ENCODE data around the gene ZNF222. TPM values are rescaled to one million over a fixed set of nuclear protein-coding genes. Genes with fewer than 3 reads are reported as not detected.

The ZNF222 gene
- total RNA-seq, 1 experiment from 2014 or later = 5.4 TPM

DNA sequence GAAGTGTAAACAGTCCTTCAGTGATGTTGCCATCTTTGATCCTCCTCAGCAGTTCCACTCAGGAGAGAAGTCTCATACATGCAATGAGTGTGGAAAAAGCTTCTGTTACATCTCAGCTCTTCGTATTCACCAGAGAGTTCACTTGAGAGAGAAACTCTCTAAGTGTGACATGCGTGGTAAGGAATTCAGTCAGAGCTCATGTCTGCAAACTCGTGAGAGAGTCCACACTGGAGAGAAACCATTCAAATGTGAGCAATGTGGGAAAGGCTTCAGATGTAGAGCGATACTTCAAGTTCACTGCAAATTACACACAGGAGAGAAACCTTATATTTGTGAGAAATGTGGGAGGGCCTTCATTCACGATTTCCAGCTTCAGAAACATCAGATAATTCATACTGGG, 14.7 kb upstream of the ZNF222 start:
- Histone ChIP-seq H3K27me3 (ENCODE audit: insufficient read depth, low read length) (no peaks in the 10 kb centered on the region), H2BK15ac (ENCODE audit: low read depth, low read length) (no peak overlapping the region), H3K4ac (ENCODE audit: low read depth, low read length) (no peak overlapping the region), H2BK120ac (ENCODE audit: low read depth, low read length, poor library complexity, severe bottlenecking) (no peak overlapping the region), H4K91ac (ENCODE audit: insufficient read length, low read depth, low read length) (no peak overlapping the region), H4K8ac (replicated peaks; ENCODE audit: insufficient read length, low read depth, low read length) (no peak overlapping the region), H3K14ac (ENCODE audit: insufficient read depth, low read length) (no peak overlapping the region), H4K20me1 (ENCODE audit: control insufficient read depth, insufficient read depth, insufficient read length) (no peaks in the 10 kb centered on the region), H3K23ac (ENCODE audit: insufficient read length, low read depth, low read length) (no peak overlapping the region), H2AK5ac (ENCODE audit: insufficient read length, low read length) (no peak overlapping the region), H2BK12ac (ENCODE audit: insufficient read length, low read depth, low read length) (no peak overlapping the region), H2AFZ (ENCODE audit: low read length) (no peak overlapping the region), H3K56ac (ENCODE audit: insufficient read length, low read depth, low read length) (no peak overlapping the region), H3K23me2 (ENCODE audit: insufficient read length, low read depth, low read length, poor library complexity, severe bottlenecking) (no peaks in the 10 kb centered on the region), H3K79me1 (ENCODE audit: insufficient read depth, low read depth, low read length, poor library complexity, severe bottlenecking) (no peaks in the 10 kb centered on the region), H3T11ph (ENCODE audit: low read length) (no peak overlapping the region), H3K79me2 (ENCODE audit: insufficient read depth, low read length) (no peaks in the 10 kb centered on the region), H3K4me2 (ENCODE audit: insufficient read depth, insufficient read length, low read length) (no peak overlapping the region), H2BK5ac (ENCODE audit: insufficient read length, low read length) (no peak overlapping the region), H2BK20ac (ENCODE audit: low read depth, low read length, poor library complexity, severe bottlenecking) (no peak overlapping the region), H4K5ac (ENCODE audit: insufficient read length, low read depth, low read length) (no peak overlapping the region), H3K4me1 (ENCODE audit: insufficient read depth, low read length) (no peaks in the 10 kb centered on the region), H3K27ac (ENCODE audit: insufficient read length, low read depth, low read length) (no peak overlapping the region), H3K18ac (ENCODE audit: insufficient read length, low read depth, low read length) (no peak overlapping the region), H3K9ac (ENCODE audit: extremely low read depth, insufficient read length, low read length) (no peak overlapping the region), H3K9me3 (ENCODE audit: control insufficient read depth, low read depth, low read length) (peaks cover 37% of the 10 kb centered on the region)
- TF ChIP-seq, protein P1, sequence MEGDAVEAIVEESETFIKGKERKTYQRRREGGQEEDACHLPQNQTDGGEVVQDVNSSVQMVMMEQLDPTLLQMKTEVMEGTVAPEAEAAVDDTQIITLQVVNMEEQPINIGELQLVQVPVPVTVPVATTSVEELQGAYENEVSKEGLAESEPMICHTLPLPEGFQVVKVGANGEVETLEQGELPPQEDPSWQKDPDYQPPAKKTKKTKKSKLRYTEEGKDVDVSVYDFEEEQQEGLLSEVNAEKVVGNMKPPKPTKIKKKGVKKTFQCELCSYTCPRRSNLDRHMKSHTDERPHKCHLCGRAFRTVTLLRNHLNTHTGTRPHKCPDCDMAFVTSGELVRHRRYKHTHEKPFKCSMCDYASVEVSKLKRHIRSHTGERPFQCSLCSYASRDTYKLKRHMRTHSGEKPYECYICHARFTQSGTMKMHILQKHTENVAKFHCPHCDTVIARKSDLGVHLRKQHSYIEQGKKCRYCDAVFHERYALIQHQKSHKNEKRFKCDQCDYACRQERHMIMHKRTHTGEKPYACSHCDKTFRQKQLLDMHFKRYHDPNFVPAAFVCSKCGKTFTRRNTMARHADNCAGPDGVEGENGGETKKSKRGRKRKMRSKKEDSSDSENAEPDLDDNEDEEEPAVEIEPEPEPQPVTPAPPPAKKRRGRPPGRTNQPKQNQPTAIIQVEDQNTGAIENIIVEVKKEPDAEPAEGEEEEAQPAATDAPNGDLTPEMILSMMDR (conservative IDR thresholded peaks at IDR 0.05) = no peak
- no peaks in the 10 kb centered on the region for H3K4me1 Mint-ChIP-seq
- peaks cover 3% of the 10 kb centered on the region; the same call in 1 of the 2 replicates for H3K27me3 Mint-ChIP-seq (ENCODE audit: low read depth)
- H3K9me3 Mint-ChIP-seq = peaks cover 58 to 88% of the 10 kb centered on the region in 2 experiments
- no peak overlapping the region for H3K4me3 Mint-ChIP-seq
- WGBS (ENCODE audit: extremely low coverage, insufficient read length, low lambda C conversion rate) = no CpG with 5 or more reads among the region's 5 CpGs
- peaks cover 61 to 72% (median 65%) of the 10 kb centered on the region in 3 experiments for H3K36me3 Mint-ChIP-seq (ENCODE audit: insufficient read depth in 1 of 3, low read depth in 3 of 3)
- DNase-seq = no peak
- H3K27ac Mint-ChIP-seq = no peak overlapping the region

Measured in H9 (cell line).